PC-3 (cell line): ENCODE results near the gene ANKS1B. TPM values are rescaled to one million over a fixed set of nuclear protein-coding genes. Genes with fewer than 3 reads are reported as not detected.

Experiments
- ATAC-seq: fragments of 200-7000 bp; cut with Tn5 transposase; 2 replicates; pipeline ENCODE4 v1.9.1; 2020; ENCODE audit warnings: mild to moderate bottlenecking, moderate library complexity
- BruUV-seq: library from RNA; stranded (reverse); fragments of 400-500 nt; replicated peaks from 2 replicates; lab custom pipeline; 2021; lab: Mats Ljungman, UMichigan
- CTCF ChIA-PET: fragments of 300-600 bp; sonication (Branson Sonifier 250); formaldehyde crosslinking; loops from one replicate; lab custom pipeline; 2022; ENCODE audit warnings: antibody characterized with exemption; lab: Charles Lee
- POLR2A ChIA-PET: fragments of 300-600 bp; sonication (Branson Sonifier 250); formaldehyde crosslinking; loops from one replicate; lab custom pipeline; 2022; ENCODE audit warnings: antibody characterized with exemption; ENCODE audit not compliant: unreplicated experiment; lab: Charles Lee
- DNase-seq: peaks from one replicate; pipeline ENCODE4 v3.0.0-alpha.2; 2015
- H2AFZ ChIP-seq: fragments of 300-600 bp; sonication (generic); 2 replicates; pipeline ENCODE4 v1.6.0; 2016; ENCODE audit warnings: antibody characterized with exemption, low read length
- H3F3A ChIP-seq: fragments of 300-600 bp; sonication (generic); one replicate; pipeline ENCODE4 v1.6.0; 2017; ENCODE audit warnings: antibody characterized with exemption, low read length, control low read depth, mild to moderate bottlenecking; ENCODE audit not compliant: unreplicated experiment
- H3K27ac ChIP-seq: fragments of 300-600 bp; sonication (generic); 2 replicates; pipeline ENCODE4 v1.5.1; 2016; ENCODE audit warnings: mild to moderate bottlenecking, low read length
- H3K27me3 ChIP-seq: fragments of 300-600 bp; sonication (generic); 2 replicates; pipeline ENCODE4 v1.6.1; 2016; ENCODE audit warnings: low read length, mixed read lengths
- H3K36me3 ChIP-seq: fragments of 300-600 bp; sonication (generic); 2 replicates; pipeline ENCODE4 v1.6.1; 2016; ENCODE audit warnings: low read depth, mixed run types, low read length, mixed read lengths
- H3K4me1 ChIP-seq: fragments of 300-600 bp; sonication (generic); 2 replicates; pipeline ENCODE4 v1.5.1; 2016; ENCODE audit warnings: low read length; ENCODE audit not compliant: insufficient read depth
- H3K4me2 ChIP-seq: fragments of 300-600 bp; sonication (generic); 2 replicates; pipeline ENCODE4 v1.6.0; 2016; ENCODE audit warnings: low read length
- H3K4me3 ChIP-seq: fragments of 300-600 bp; sonication (generic); 2 replicates; pipeline ENCODE4 v1.5.1; 2016; ENCODE audit warnings: mild to moderate bottlenecking, low read length, mixed read lengths
- H3K79me2 ChIP-seq: fragments of 300-600 bp; sonication (generic); 2 replicates; pipeline ENCODE4 v1.6.1; 2017; ENCODE audit warnings: low read length, mixed read lengths
- H3K9ac ChIP-seq: fragments of 300-600 bp; sonication (generic); 2 replicates; pipeline ENCODE4 v1.6.0; 2016; ENCODE audit warnings: mild to moderate bottlenecking, low read length
- H3K9me2 ChIP-seq: fragments of 300-600 bp; sonication (generic); replicated peaks from 2 replicates; pipeline ENCODE4 v1.6.1; 2016; ENCODE audit warnings: mixed run types, low read length, mixed read lengths
- H3K9me3 ChIP-seq: fragments of 300-600 bp; sonication (generic); 2 replicates; pipeline ENCODE4 v1.6.1; 2016; ENCODE audit warnings: low read length, mixed read lengths
- H4K20me1 ChIP-seq: fragments of 300-600 bp; sonication (generic); 2 replicates; pipeline ENCODE4 v1.6.1; 2016; ENCODE audit warnings: low read length, mixed read lengths
- EZH2 ChIP-seq: fragments of 300-600 bp; sonication (generic); IDR thresholded peaks from one replicate; pipeline ENCODE4 v1.6.1; 2017; ENCODE audit warnings: antibody characterized with exemption, mild to moderate bottlenecking, low read length; ENCODE audit not compliant: unreplicated experiment
- EZH2phosphoT487 ChIP-seq: fragments of 300-600 bp; sonication (generic); IDR thresholded peaks from 2 replicates; pipeline ENCODE4 v1.6.1; 2018; ENCODE audit warnings: mild to moderate bottlenecking, antibody characterized with exemption, low read length, borderline replicate concordance
- intact Hi-C: fragments of 100-400 bp; cut with micrococcal nuclease; formaldehyde crosslinking; loops from 2 replicates; pipeline ENCODE4 v1.9.0; 2023
- total RNA-seq: library from RNA; depleted of rRNA; stranded (reverse); fragments of >200 nt; gene quantifications from 2 replicates; pipeline ENCODE4 v1.2.3, GENCODE V29; 2014
- TF ChIP-seq, protein P1 (sequence below): fragments of 300-600 bp; sonication (generic); conservative IDR thresholded peaks from 2 replicates; pipeline ENCODE4 v1.5.1; 2017; ENCODE audit warnings: antibody characterized with exemption, low read depth, mild to moderate bottlenecking, low read length

ANKS1B gene
- total RNA-seq, 1 experiment from 2014 or later, result 0.07 TPM

DNA sequence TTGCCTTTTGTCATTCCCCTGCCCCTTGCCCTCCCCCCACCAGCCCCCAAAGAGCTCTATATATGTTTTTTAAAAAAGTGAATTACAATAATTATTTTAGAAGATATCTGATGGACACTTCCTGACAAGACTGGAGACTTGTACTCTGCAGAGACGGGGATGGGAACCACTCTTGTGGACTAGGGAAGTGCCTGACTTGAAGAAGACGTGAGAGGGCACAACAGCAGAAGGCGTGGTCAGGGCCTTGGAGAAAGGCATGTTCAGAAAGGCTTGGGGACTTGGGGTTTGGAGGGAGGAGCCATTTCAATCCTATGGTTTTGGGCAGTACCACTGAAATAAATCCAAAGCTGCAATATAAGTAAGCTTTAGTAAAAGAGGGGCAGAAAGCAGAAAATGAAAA lies 1184.9 kb downstream of the ANKS1B start:
- BruUV-seq, result no TSS peak
- H3K9me2 ChIP-seq, result no peaks in the 10 kb centered on the region
- H4K20me1 ChIP-seq, result no peaks in the 10 kb centered on the region
- no peak overlapping the region for H3K4me3 ChIP-seq
- no peaks in the 10 kb centered on the region for H3F3A ChIP-seq
- DNase-seq (no peak), ATAC-seq (no peak)
- no peaks in the 10 kb centered on the region for H3K4me1 ChIP-seq
- H3K9me3 ChIP-seq, result no peaks in the 10 kb centered on the region
- ChIA-PET POLR2A (no interaction called here), CTCF (interaction anchor here (0.6 to 1.0 kb wide), 5 partner anchors 31 to 471 kb away, joined by 3 to 9 read pairs (median 5); no protein-coding TSS in a partner anchor)
- peaks cover 33% of the 10 kb centered on the region for H3K27me3 ChIP-seq
- intact Hi-C loops, result loop anchor here (5.0 to 10.0 kb wide), 2 partner anchors 53 to 195 kb away; no protein-coding TSS in a partner anchor
- H3K79me2 ChIP-seq, result no peaks in the 10 kb centered on the region
- no peak overlapping the region for H3K4me2 ChIP-seq
- no peak overlapping the region for H3K27ac ChIP-seq
- TF ChIP-seq, protein P1, sequence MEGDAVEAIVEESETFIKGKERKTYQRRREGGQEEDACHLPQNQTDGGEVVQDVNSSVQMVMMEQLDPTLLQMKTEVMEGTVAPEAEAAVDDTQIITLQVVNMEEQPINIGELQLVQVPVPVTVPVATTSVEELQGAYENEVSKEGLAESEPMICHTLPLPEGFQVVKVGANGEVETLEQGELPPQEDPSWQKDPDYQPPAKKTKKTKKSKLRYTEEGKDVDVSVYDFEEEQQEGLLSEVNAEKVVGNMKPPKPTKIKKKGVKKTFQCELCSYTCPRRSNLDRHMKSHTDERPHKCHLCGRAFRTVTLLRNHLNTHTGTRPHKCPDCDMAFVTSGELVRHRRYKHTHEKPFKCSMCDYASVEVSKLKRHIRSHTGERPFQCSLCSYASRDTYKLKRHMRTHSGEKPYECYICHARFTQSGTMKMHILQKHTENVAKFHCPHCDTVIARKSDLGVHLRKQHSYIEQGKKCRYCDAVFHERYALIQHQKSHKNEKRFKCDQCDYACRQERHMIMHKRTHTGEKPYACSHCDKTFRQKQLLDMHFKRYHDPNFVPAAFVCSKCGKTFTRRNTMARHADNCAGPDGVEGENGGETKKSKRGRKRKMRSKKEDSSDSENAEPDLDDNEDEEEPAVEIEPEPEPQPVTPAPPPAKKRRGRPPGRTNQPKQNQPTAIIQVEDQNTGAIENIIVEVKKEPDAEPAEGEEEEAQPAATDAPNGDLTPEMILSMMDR, result no peak
- TF ChIP-seq EZH2phosphoT487 (no peak), EZH2 (no peak)
- no peak overlapping the region for H3K9ac ChIP-seq
- no peaks in the 10 kb centered on the region for H3K36me3 ChIP-seq
- no peak overlapping the region for H2AFZ ChIP-seq

DNA sequence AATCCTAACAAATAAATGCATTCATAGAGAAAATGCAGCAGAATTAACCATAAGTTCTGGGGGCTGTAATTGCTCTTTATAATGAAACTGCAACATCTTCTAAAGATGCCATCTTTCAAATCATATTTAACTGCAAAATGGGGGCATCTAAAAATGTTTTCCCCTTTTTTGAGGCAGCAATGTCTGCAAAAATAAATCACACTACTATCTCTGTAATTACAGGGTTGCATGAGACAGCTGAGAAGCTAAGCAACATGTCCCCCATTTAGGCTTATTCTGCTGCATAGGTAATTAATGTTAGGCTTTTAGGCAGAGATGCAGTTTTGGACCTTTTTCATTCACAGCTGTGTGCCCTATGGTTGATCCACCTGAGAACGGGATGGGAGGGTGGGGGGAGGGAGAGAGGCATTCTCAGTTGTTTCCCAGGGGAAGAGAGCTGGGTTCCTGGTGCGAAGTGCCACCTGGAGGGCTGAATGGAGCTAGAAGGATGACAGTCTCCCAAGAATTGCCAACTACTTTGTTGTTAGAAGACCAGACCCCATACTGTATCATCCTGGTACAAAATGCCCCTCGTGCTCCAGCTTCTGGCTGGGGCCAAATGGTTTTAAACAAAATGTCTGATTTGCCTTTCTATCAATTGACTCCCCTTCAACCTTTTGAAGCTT lies 1185.5 kb downstream of the ANKS1B start:
- H3K4me1 ChIP-seq, result no peaks in the 10 kb centered on the region
- no peaks in the 10 kb centered on the region for H3K9me3 ChIP-seq
- no peak overlapping the region for H2AFZ ChIP-seq
- ChIA-PET CTCF (interaction anchor here (0.6 to 1.0 kb wide), 5 partner anchors 30 to 472 kb away, joined by 3 to 9 read pairs (median 5); no protein-coding TSS in a partner anchor), POLR2A (no interaction called here)
- H3F3A ChIP-seq, result no peaks in the 10 kb centered on the region
- intact Hi-C loops, result no loop called here
- ATAC-seq (peak; percentile 24; the same call in 1 of the 2 replicates), DNase-seq (peak; percentile 23)
- H3K4me2 ChIP-seq, result no peak overlapping the region
- H3K36me3 ChIP-seq, result no peaks in the 10 kb centered on the region
- TF ChIP-seq, protein P1, result no peak
- no peak for TF ChIP-seq EZH2phosphoT487
- no peak for TF ChIP-seq EZH2
- H3K79me2 ChIP-seq, result no peaks in the 10 kb centered on the region
- H3K9ac ChIP-seq, result no peak overlapping the region
- peaks cover 33% of the 10 kb centered on the region for H3K27me3 ChIP-seq
- no peaks in the 10 kb centered on the region for H4K20me1 ChIP-seq
- BruUV-seq, result no TSS peak
- H3K4me3 ChIP-seq, result no peak overlapping the region
- H3K9me2 ChIP-seq, result no peaks in the 10 kb centered on the region
- H3K27ac ChIP-seq, result no peak overlapping the region

DNA sequence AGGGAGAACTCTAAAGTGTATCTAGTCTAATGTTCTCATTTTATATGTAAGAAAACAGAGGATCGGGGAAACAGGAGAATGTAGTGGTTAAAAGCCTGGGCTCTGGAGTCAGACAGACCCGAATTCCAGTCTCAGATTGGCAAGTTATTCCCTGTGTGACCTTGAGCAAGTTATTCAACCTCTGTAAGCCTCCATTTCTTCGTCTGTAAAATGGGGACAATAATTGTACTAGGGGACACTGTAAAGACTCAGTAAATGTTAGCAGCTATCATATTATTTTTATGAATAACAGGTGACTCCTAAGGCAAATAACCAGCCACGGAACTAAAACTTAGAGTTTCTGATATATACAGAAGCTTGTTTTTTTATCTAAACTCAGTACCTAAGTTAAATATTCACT lies 1187.5 kb downstream of the ANKS1B start:
- no peaks in the 10 kb centered on the region for H3K4me1 ChIP-seq
- H3K79me2 ChIP-seq, result no peaks in the 10 kb centered on the region
- no peaks in the 10 kb centered on the region for H3K36me3 ChIP-seq
- H3K4me3 ChIP-seq, result no peak overlapping the region
- intact Hi-C loops, result no loop called here
- no peak overlapping the region for H3K4me2 ChIP-seq
- TF ChIP-seq EZH2phosphoT487 (no peak), EZH2 (no peak)
- TF ChIP-seq, protein P1, result no peak
- no peaks in the 10 kb centered on the region for H3K9me2 ChIP-seq
- H3K27me3 ChIP-seq, result peaks cover 28% of the 10 kb centered on the region
- DNase-seq (no peak), ATAC-seq (no peak)
- H3K27ac ChIP-seq, result no peak overlapping the region
- H3F3A ChIP-seq, result no peaks in the 10 kb centered on the region
- BruUV-seq, result no TSS peak
- POLR2A ChIA-PET, result no interaction called here
- H3K9ac ChIP-seq, result no peak overlapping the region
- CTCF ChIA-PET, result no interaction called here
- H3K9me3 ChIP-seq, result no peaks in the 10 kb centered on the region
- H4K20me1 ChIP-seq, result no peaks in the 10 kb centered on the region
- no peak overlapping the region for H2AFZ ChIP-seq
